Fibroblast of lung (primary cell): Measurements from ENCODE around the gene WDR11.
"Not testable (repeated sequence)": the region's sequence is repeated elsewhere in the genome, so short reads cannot be mapped to it uniquely, and the experiment has no call there.

Experiments used
- CTCF ChIP-seq, 2 donors: IDR thresholded peaks in 1 of 2; conservative IDR thresholded peaks in 1 of 2; 1 replicate in 1 of 2; 2 replicates in 1 of 2; pipeline ENCODE4 v1.5.1; 2011 to 2012; ENCODE audit warnings: low read length in 2 of 2, control low read depth in 1 of 2, inconsistent platforms in 1 of 2, low read depth in 1 of 2, mild to moderate bottlenecking in 1 of 2
- EZH2 ChIP-seq: IDR thresholded peaks from 2 replicates; pipeline ENCODE4 v1.5.1; 2012; ENCODE audit warnings: low read length, control low read depth, mild to moderate bottlenecking; ENCODE audit errors: missing control alignments

- not testable (repeated sequence) for TF ChIP-seq EZH2; CTCF (conservative IDR thresholded peaks at IDR 0.05 in 1 of 2, IDR thresholded peaks at IDR 0.05 in 1 of 2; ENCODE audit: low read depth in 1 of 2, low read length in 2 of 2)
These were observed 72.7 kb downstream of the WDR11 start for GRCh38 chr10:120923886-120924285.
